ENCODE data around the gene ADAMTS4. TPM values are rescaled to one million over a fixed set of nuclear protein-coding genes. Genes with fewer than 3 reads are reported as not detected.

The ADAMTS4 gene
- total and polyA plus RNA-seq, 2 donors (not counting 1 experiment from before 2014, with no cell fraction given), result 0.10 TPM; not detected in 1

DNA sequence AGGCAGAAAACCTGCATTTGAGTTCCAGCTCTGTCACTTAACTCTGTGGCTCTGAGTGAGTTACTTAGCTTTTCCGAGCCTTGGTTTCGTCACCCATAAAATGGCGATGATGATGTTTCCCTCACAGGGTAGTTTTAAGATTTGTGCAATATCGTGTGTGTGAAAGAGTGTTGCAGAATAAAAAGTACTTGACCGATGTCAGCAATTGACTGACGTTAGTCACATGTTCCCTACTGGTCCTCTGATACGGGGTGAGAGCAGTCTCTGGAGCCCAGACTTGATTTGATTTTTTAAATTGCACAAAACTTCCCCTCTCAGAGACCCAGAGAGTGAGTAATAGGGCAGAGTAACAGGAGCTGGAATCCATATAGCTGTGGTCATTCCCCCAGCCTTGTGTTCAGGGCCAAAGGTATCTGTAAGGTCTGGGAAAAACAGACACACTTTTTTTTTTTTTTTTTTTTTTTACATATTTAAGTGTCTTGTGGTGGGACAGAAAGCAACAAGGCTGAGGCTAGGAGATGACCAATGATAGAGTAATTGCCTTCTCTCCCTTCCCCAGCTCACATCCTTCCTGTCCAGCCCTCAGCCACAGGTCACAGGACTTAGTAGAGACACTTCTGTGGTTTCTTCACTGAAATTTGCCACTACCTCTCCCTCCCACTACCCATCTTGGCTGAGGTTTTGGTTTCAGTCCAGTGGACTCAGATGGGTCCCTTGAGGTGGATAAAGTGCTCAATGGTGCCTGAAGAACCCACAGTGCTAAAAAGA lies 18.3 kb upstream of the ADAMTS4 start:
- no peaks in the 10 kb centered on the region for H3K9me3 Mint-ChIP-seq (ENCODE audit: insufficient read depth)
- Histone ChIP-seq H3K9ac (ENCODE audit: low read length) (no peak overlapping the region), H3K4me3 (ENCODE audit: control extremely low read depth in 1 of 5, extremely low read depth in 1 of 5, insufficient read depth in 1 of 5, low read depth in 2 of 5, low read length in 4 of 5) (peak overlapping the region in 1 of 5 experiments; percentile 50), H4K20me1 (ENCODE audit: control insufficient read depth, insufficient read depth, low read length, poor library complexity, severe bottlenecking) (no peaks in the 10 kb centered on the region), H3K27ac (ENCODE audit: low read length in 2 of 2) (no peak overlapping the region), H3K4me1 (ENCODE audit: control insufficient read depth in 2 of 2, insufficient read depth in 2 of 2, low read length in 2 of 2) (peaks cover 15 to 26% of the 10 kb centered on the region in 2 donors), H3K4me2 (replicated peaks; ENCODE audit: low read depth, low read length, poor library complexity, severe bottlenecking) (no peak overlapping the region), H3K79me2 (ENCODE audit: control insufficient read depth, insufficient read depth, low read length) (no peaks in the 10 kb centered on the region), H3K27me3 (replicated peaks in 1 of 4; ENCODE audit: control extremely low read depth in 1 of 4, control insufficient read depth in 3 of 4, insufficient read depth in 4 of 4, low read length in 3 of 4) (peaks cover 0 to 28% (median 16%) of the 10 kb centered on the region in 4 experiments), H2AFZ (ENCODE audit: insufficient read depth, low read depth, low read length, poor library complexity, severe bottlenecking) (no peak overlapping the region), H3K9me3 (ENCODE audit: control extremely low read depth in 1 of 3, control insufficient read depth in 2 of 3, insufficient read depth in 1 of 3, low read length in 2 of 3) (no peaks in the 10 kb centered on the region), H3K36me3 (replicated peaks in 1 of 2; ENCODE audit: control extremely low read depth in 1 of 2, control insufficient read depth in 1 of 2, extremely low read depth in 1 of 2, insufficient read depth in 2 of 2, low read length in 1 of 2) (peaks cover 5 to 24% of the 10 kb centered on the region in 2 experiments)
- H3K27ac Mint-ChIP-seq, result no peak overlapping the region
- ChIA-PET CTCF (interaction anchor here (1.9 to 3.4 kb wide), 2 partner anchors 9 to 164 kb away, joined by 4 to 19 read pairs; partner anchors contain the start of gene TOMM40L), POLR2A (interaction anchor here (0.6 kb wide), 3 partner anchors 14 to 429 kb away, joined by 3 read pairs; no protein-coding TSS in a partner anchor)
- intact Hi-C loops (cut with micrococcal nuclease), result no loop called here
- H3K4me1 Mint-ChIP-seq, result peaks cover 27% of the 10 kb centered on the region
- DNase-seq (peak; percentile 65), ATAC-seq (ENCODE audit: low read depth) (peak; percentile 79)
- TF ChIP-seq EZH2 (IDR thresholded peaks at IDR 0.05; ENCODE audit: borderline replicate concordance, insufficient read depth, low read depth, low read length, poor library complexity, severe bottlenecking), result no peak
- TF ChIP-seq CTCF (IDR thresholded peaks at IDR 0.05), result no peak
- no peak overlapping the region for H3K4me3 Mint-ChIP-seq
- WGBS (ENCODE audit: insufficient coverage), result 87% methylated on average over 4 of the region's 7 CpGs
- peaks cover 30% of the 10 kb centered on the region for H3K27me3 Mint-ChIP-seq

DNA sequence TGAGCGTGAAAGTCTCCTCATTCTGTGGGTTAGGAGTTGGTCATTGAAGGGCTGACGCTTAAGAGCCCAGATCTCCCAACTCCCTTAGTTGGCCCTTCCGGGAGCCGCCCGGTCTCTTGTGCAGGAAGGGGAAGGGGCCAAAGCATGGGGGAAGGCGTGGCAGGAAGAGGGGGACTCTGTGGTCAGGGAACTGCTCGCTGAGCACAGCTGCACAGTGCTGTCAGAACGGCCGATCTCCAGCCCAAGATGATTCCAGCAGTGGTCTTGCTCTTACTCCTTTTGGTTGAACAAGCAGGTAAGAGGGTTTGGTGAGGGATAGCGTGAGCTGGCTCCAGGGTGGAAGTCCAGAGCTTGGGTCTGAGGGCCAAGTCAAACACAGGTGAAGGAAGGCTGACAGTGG lies 16.2 kb upstream of the ADAMTS4 start, which contains the start of gene FCER1G:
TSS of gene FCER1G (plus strand) at position 220 of the 400 bp plus-strand sequence. CDS start at position 247, 27 bp downstream.
- Mint-ChIP-seq H3K27ac (no peak within 1 kb of the TSS), H3K27me3 (peaks cover 19% of the 10 kb centered on the region), H3K4me3 (no peak within 1 kb of the TSS), H3K4me1 (peaks cover 27% of the 10 kb centered on the region), H3K9me3 (ENCODE audit: insufficient read depth) (no peaks in the 10 kb centered on the region)
- Histone ChIP-seq H3K4me3 (ENCODE audit: control extremely low read depth in 1 of 5, extremely low read depth in 1 of 5, insufficient read depth in 1 of 5, low read depth in 2 of 5, low read length in 4 of 5) (peak within 1 kb of the TSS in 1 of 5 experiments; percentile 40), H3K36me3 (replicated peaks in 1 of 2; ENCODE audit: control extremely low read depth in 1 of 2, control insufficient read depth in 1 of 2, extremely low read depth in 1 of 2, insufficient read depth in 2 of 2, low read length in 1 of 2) (peaks cover 8 to 45% of the 10 kb centered on the region in 2 experiments), H3K9me3 (ENCODE audit: control extremely low read depth in 1 of 3, control insufficient read depth in 2 of 3, insufficient read depth in 1 of 3, low read length in 2 of 3) (no peaks in the 10 kb centered on the region), H3K4me2 (replicated peaks; ENCODE audit: low read depth, low read length, poor library complexity, severe bottlenecking) (peak within 1 kb of the TSS; percentile 26), H4K20me1 (ENCODE audit: control insufficient read depth, insufficient read depth, low read length, poor library complexity, severe bottlenecking) (no peaks in the 10 kb centered on the region), H3K27ac (ENCODE audit: low read length in 2 of 2) (no peak within 1 kb of the TSS), H3K9ac (ENCODE audit: low read length) (no peak within 1 kb of the TSS), H3K4me1 (ENCODE audit: control insufficient read depth in 2 of 2, insufficient read depth in 2 of 2, low read length in 2 of 2) (peaks cover 15 to 26% of the 10 kb centered on the region in 2 donors), H2AFZ (ENCODE audit: insufficient read depth, low read depth, low read length, poor library complexity, severe bottlenecking) (no peak within 1 kb of the TSS), H3K79me2 (ENCODE audit: control insufficient read depth, insufficient read depth, low read length) (no peaks in the 10 kb centered on the region), H3K27me3 (replicated peaks in 1 of 4; ENCODE audit: control extremely low read depth in 1 of 4, control insufficient read depth in 3 of 4, insufficient read depth in 4 of 4, low read length in 3 of 4) (peaks cover 0 to 15% (median 11%) of the 10 kb centered on the region in 4 experiments)
- TF ChIP-seq CTCF (IDR thresholded peaks at IDR 0.05) (no peak), EZH2 (IDR thresholded peaks at IDR 0.05; ENCODE audit: borderline replicate concordance, insufficient read depth, low read depth, low read length, poor library complexity, severe bottlenecking) (no peak)
- ATAC-seq (ENCODE audit: low read depth) (no peak), DNase-seq (peak; percentile 23)
- POLR2A ChIA-PET, result interaction anchor here (0.7 to 1.1 kb wide), 3 partner anchors 10 to 512 kb away, joined by 3 to 7 read pairs (median 5); partner anchors contain the start of gene TOMM40L
- intact Hi-C loops (cut with micrococcal nuclease), result no loop called here
- 30% methylated on average over 8 of the region's 10 CpGs for WGBS (ENCODE audit: insufficient coverage)
- CTCF ChIA-PET, result interaction anchor here (1.9 to 3.4 kb wide), 2 partner anchors 11 to 166 kb away, joined by 4 to 19 read pairs; partner anchors contain the start of gene TOMM40L

Measured in B cell (primary cell).